Testis (tissue), 3 donors: Measurements from ENCODE around the gene TTLL1. TPM values are rescaled to one million over a fixed set of nuclear protein-coding genes. Genes with fewer than 3 reads are reported as not detected.
"Not testable (repeated sequence)": the region's sequence is repeated elsewhere in the genome, so short reads cannot be mapped to it uniquely, and the experiment has no call there.

Source experiments
- DNase-seq: peaks from one replicate; pipeline ENCODE4 v3.0.0-alpha.2; 2019
- H3K27ac ChIP-seq, 2 donors: fragments of 200-600 bp; sonication (generic); one replicate each; pipeline ENCODE4 v1.5.1; 2019
- H3K27me3 ChIP-seq: fragments of 200-600 bp; sonication (generic); one replicate; pipeline ENCODE4 v1.5.1; 2019
- H3K36me3 ChIP-seq: fragments of 200-600 bp; sonication (generic); one replicate; pipeline ENCODE4 v1.5.1; 2017; ENCODE audit warnings: low read depth; ENCODE audit errors: missing control alignments
- H3K4me1 ChIP-seq: fragments of 200-600 bp; sonication (generic); one replicate; pipeline ENCODE4 v1.5.1; 2019
- H3K4me3 ChIP-seq, 2 donors: fragments of 200-600 bp; sonication (generic); one replicate each; pipeline ENCODE4 v1.5.1; 2017 to 2019
- H3K9me3 ChIP-seq: fragments of 200-600 bp; sonication (generic); one replicate; pipeline ENCODE4 v1.5.1; 2017
- POLR2A ChIP-seq: fragments of 450-650 bp; IDR thresholded peaks from one replicate; pipeline ENCODE4 v1.6.1; 2017; ENCODE audit warnings: antibody characterized with exemption, mild to moderate bottlenecking, moderate library complexity
- WGBS, 2 donors: methylation state at CpG; one replicate each; pipeline ENCODE4 v1.1.5; 2018; 5-methylcytosine and 5-hydroxymethylcytosine counted together
- intact Hi-C: fragments of 100-400 bp; cut with DNase I; formaldehyde crosslinking; loops from one replicate; pipeline ENCODE4 v1.15.1; 2023; ENCODE audit warnings: low total_unique reads
- polyA plus RNA-seq: library from polyadenylated mRNA; stranded (reverse); fragments of 350-450 nt; fragmentation: Illumina TruSeq; extraction: RNeasy Lipid Tissue Mini Kit (QIAGEN cat#74804); gene quantifications from one replicate; pipeline ENCODE4 v1.2.3, GENCODE V29; 2014; ENCODE audit warnings: low read depth, low replicate concordance; ENCODE audit not compliant: insufficient read depth
- total RNA-seq, 2 donors: library from RNA; depleted of rRNA; stranded (reverse); fragments of >200 nt; gene quantifications; one replicate each; pipeline ENCODE4 v1.2.3, GENCODE V29; 2016
- TF ChIP-seq, protein P1 (sequence below), 3 experiments: fragments of 450-650 bp in 2 of 3; fragments of 200-600 bp in 1 of 3; sonication (generic) in 1 of 3; IDR thresholded peaks; one replicate each; pipeline ENCODE4 v1.5.1; 2016 to 2019; ENCODE audit warnings: antibody characterized with exemption in 3 of 3, mild to moderate bottlenecking in 2 of 3, moderate library complexity in 1 of 3

Gene TTLL1
- total and polyA plus RNA-seq, 3 donors from 2014 or later: 22.5 to 30.0 (median 28.9) TPM

DNA sequence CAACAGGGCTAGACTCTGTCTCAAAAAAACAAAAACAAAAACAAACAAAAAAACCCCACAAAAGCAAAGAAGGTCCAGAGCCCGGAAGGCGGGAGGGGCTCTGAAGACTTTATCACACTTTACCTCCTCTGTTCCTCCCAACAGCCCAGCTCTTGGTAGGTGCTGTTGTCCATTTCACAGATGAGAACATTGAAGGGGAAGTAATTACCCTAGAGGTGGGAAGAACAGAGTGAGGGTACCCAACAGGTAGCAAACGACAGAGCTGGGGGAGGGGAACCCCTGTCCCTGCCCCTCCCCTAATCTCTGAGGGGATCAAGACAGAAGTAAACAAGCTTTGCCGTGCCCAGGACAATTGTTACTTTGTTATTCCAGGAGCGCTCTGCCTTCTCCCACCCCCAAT, 20.3 kb upstream of the TTLL1 start:
- no peaks in the 10 kb centered on the region for H3K27me3 ChIP-seq
- H3K36me3 ChIP-seq: no peaks in the 10 kb centered on the region
- no peak for DNase-seq
- peak overlapping the region in 1 of 2 donors; percentile 59 for H3K4me3 ChIP-seq
- no peak overlapping the region for H3K27ac ChIP-seq
- intact Hi-C loops: no loop called here
- peaks cover 5% of the 10 kb centered on the region for H3K4me1 ChIP-seq
- no peaks in the 10 kb centered on the region for H3K9me3 ChIP-seq
- no peak for TF ChIP-seq POLR2A
- TF ChIP-seq, protein P1, sequence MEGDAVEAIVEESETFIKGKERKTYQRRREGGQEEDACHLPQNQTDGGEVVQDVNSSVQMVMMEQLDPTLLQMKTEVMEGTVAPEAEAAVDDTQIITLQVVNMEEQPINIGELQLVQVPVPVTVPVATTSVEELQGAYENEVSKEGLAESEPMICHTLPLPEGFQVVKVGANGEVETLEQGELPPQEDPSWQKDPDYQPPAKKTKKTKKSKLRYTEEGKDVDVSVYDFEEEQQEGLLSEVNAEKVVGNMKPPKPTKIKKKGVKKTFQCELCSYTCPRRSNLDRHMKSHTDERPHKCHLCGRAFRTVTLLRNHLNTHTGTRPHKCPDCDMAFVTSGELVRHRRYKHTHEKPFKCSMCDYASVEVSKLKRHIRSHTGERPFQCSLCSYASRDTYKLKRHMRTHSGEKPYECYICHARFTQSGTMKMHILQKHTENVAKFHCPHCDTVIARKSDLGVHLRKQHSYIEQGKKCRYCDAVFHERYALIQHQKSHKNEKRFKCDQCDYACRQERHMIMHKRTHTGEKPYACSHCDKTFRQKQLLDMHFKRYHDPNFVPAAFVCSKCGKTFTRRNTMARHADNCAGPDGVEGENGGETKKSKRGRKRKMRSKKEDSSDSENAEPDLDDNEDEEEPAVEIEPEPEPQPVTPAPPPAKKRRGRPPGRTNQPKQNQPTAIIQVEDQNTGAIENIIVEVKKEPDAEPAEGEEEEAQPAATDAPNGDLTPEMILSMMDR (IDR thresholded peaks at IDR 0.05): no peak
- WGBS, 2 donors: 49 to 50% methylated on average over 5 of the region's 5 CpGs

DNA sequence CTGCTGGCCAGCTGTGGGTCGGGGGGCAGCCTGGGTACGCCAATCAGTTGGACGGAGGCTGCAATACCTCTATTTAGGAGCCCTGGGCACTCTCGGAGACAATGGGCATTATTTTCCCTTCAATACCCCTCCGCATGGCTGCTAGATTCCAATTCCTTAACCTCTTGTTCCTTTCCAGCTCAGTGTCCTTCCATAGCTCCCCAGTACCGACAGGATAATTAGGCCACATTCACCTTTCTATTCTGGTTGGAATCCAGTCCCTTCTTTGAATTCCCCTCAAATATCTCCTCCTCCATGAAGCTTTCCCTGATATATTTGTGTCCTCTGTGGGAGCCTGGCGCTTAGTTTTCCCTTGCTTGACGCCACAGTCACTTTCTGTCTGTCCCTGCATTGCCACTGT, 17.1 kb upstream of the TTLL1 start:
- Histone ChIP-seq H3K4me1 (peaks cover 11% of the 10 kb centered on the region), H3K4me3 (no peak overlapping the region), H3K9me3 (no peaks in the 10 kb centered on the region), H3K36me3 (no peaks in the 10 kb centered on the region), H3K27me3 (no peaks in the 10 kb centered on the region), H3K27ac (no peak overlapping the region)
- DNase-seq: no peak
- no peak for TF ChIP-seq POLR2A
- TF ChIP-seq, protein P1 (IDR thresholded peaks at IDR 0.05): no peak
- intact Hi-C loops: no loop called here
- 85 to 91% methylated on average over 8 of the region's 8 CpGs for WGBS, 2 donors

DNA sequence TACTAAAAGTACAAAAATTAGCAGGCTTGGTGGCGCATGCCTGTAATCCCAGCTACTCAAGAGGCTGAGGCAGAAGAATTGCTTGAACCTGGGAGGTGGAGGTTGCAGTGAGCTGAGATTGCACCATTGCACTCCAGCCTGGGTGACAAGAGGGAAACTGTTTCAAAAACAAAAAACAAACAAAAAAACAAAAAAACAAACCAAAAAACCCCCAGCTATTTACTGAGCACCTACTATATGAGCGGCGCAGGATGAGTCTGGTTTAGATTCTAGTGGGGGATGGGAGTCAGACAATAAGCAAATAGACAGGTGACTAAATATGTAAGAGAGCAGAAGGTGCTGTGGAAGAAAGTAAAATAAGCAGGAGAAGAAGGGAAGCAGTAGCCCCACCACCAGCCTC, 15.8 kb upstream of the TTLL1 start:
- intact Hi-C loops: not testable (repeated sequence)

DNA sequence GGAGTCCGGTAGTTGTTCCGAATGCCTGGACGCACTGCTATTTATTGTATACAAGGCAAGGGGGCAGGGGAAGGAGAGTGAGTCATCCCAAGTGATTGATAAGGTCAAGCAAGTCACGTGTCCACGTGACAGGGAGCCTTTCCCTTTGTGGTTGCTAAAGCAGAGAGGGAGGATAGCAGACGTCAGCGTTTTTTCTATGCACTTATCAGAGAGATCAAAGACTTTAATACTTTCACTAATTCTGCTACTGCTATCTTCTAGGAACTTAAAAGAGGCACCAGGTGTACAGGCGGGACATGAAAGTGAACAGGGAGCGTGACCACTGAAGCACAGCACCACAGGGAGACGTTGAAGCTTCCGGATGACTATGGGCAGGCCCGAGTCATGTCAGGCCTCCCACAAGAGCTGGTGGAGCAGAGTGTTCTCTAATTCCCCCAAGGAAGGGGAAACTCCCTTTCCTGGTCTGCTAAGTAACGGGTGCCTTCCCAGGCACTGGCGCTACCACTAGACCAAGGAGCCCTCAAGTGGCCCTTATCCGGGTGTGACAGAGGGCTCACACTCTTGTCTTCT, 14.9 kb upstream of the TTLL1 start:
- 55 to 69% methylated on average over 15 of the region's 15 CpGs for WGBS, 2 donors
- peak overlapping the region in 1 of 2 donors; percentile 52 for H3K27ac ChIP-seq
- H3K9me3 ChIP-seq, H3K4me3 ChIP-seq, H3K36me3 ChIP-seq, intact Hi-C loops, H3K27me3 ChIP-seq: not testable (repeated sequence)
- H3K4me1 ChIP-seq: peaks cover 14% of the 10 kb centered on the region
- peak; percentile 75 for DNase-seq

More for the DNA sequence above, 15.8 kb upstream of the TTLL1 start:
- not testable (repeated sequence) for DNase-seq, H3K9me3 ChIP-seq, H3K36me3 ChIP-seq, H3K27me3 ChIP-seq, H3K4me3 ChIP-seq, H3K27ac ChIP-seq
- H3K4me1 ChIP-seq: peaks cover 14% of the 10 kb centered on the region
- WGBS, 2 donors: 91 to 98% methylated on average over 3 of the region's 3 CpGs

DNA sequence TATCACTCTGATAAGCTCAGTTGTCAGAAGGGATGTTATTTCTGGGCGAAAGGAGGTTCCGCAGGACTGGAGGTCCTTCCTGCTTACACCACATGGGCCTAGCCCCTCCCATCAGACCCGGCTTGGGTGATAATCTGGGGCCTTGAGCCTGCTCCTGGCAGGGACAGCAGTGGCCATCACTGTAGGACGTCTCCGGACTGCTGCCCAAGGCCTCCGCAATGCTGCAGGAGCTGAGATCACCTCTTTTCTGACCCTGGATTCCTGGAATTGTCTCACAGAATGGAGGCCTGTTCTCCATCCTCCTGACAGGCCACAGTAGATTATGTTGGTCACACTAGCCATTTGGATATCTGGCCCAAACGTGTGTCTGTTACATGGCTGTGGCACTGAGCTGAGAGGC, 12.1 kb upstream of the TTLL1 start:
- intact Hi-C loops: no loop called here
- DNase-seq: peak; percentile 59
- Histone ChIP-seq H3K4me3 (no peak overlapping the region), H3K4me1 (peaks cover 14% of the 10 kb centered on the region), H3K27me3 (no peaks in the 10 kb centered on the region), H3K27ac (peak overlapping the region in 1 of 2 donors; percentile 30), H3K36me3 (no peaks in the 10 kb centered on the region), H3K9me3 (no peaks in the 10 kb centered on the region)
- TF ChIP-seq, protein P1 (IDR thresholded peaks at IDR 0.05): no peak
- 25 to 61% methylated on average over 7 of the region's 7 CpGs for WGBS, 2 donors

DNA sequence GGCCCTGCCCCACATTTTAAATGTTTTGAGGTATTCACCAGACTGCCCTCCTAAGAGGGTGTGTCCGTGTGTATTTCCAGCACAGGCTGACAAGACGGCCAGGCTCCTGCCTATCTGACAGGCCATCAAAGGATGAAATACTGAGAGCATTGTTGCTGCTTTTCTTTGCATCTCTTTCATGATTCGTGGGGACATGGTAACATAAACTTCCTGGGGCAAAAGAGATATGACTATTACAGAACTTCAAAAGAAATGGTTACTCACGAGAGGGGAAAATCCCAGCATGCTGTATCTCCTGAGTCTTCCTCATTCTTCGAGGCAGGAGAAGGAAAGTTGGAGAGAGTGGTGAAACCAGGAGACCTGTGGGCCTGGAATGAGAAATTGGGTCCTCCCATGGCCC, 11.0 kb upstream of the TTLL1 start:
- 67 to 80% methylated on average over 5 of the region's 5 CpGs for WGBS, 2 donors
- Histone ChIP-seq H3K27me3 (no peaks in the 10 kb centered on the region), H3K4me1 (peaks cover 14% of the 10 kb centered on the region), H3K36me3 (no peaks in the 10 kb centered on the region), H3K27ac (no peak overlapping the region), H3K4me3 (no peak overlapping the region), H3K9me3 (no peaks in the 10 kb centered on the region)
- no peak for DNase-seq
- intact Hi-C loops: no loop called here
- TF ChIP-seq POLR2A: no peak
- TF ChIP-seq, protein P1 (IDR thresholded peaks at IDR 0.05): no peak
